NOMO-1 treated with dmso at 0.1 percent for 144 hours (cell line): ENCODE data around the gene FAM193A.
"Not testable (repeated sequence)": the region's sequence is repeated elsewhere in the genome, so short reads cannot be mapped to it uniquely, and the experiment has no call there.

Source experiments
- DNase-seq: peaks from one replicate; lab custom pipeline; 2025; ENCODE audit not compliant: unreplicated experiment; lab: John Stamatoyannopoulos, UW

Gene FAM193A

GRCh38 chr4:2716236-2716635, 179.8 kb downstream of the FAM193A start:
- no peak for DNase-seq

DNA sequence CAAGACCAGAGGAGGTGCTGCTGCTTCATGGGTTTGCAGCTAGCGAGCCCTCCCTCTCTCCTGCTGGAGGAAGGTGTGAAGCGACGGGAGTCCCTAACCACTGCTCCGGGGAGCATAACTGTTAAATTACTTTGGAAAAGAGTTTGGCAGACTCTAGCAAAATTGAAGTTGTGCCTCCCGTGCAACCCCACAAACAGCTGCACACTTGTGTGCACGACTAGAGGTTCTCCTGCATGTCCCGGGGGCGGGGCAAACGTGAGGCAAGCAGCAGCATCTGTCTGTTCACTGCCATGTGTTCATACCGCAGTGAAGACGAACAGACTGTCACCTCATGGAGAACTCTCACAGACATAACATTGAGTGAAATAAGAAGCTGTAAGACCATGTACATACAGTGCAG, 185.1 kb downstream of the FAM193A start:
- no peak for DNase-seq

GRCh38 chr4:2722033-2722432, 185.6 kb downstream of the FAM193A start:
- no peak for DNase-seq

DNA sequence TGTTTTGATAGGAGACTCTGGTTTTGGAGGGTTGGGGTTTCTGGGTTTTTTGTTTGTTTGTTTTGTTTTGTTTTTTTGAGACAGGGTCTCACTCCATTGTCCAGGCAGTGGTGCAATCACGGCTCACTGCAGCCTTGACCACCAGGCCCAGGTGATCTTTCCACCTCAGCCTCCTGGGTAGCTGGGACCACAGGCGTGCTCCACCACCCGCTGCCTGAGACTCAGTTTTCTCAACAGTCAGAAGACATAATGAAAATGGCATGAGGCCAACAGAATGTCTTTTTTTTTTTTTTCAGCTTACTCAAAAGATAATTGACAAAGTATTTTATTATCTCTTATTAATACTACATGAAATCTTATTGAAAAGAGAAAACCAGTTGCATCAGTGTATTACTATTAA, 187.3 kb downstream of the FAM193A start:
- no peak for DNase-seq

GRCh38 chr4:2725380-2725779, 188.9 kb downstream of the FAM193A start:
- DNase-seq = no peak

GRCh38 chr4:2726881-2727280, 190.4 kb downstream of the FAM193A start:
- not testable (repeated sequence) for DNase-seq

DNA sequence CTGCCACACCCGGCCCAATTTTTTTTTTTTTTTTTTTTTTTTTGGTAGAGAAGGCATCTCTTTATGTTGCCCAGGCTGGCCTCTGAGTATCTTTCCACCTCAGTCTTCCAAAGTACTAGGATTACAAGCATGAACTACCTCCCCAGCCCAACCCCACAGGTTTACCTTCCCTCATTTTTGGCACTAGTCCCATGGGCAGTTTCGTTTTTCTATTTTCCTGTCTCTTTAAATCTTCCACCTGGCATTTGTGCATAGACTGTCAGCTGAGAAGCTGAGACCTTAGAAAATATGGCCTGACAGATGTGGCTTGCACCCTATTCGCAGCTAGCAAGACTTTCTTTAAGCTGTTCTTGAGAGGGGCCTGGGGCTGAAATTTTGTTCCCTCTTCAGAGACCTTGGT, 191.8 kb downstream of the FAM193A start:
- DNase-seq = no peak

GRCh38 chr4:2728806-2729532, 192.5 kb downstream of the FAM193A start:
- no peak for DNase-seq

- DNase-seq = no peak
These were observed 193.1 kb downstream of the FAM193A start for GRCh38 chr4:2729533-2729875.

DNA sequence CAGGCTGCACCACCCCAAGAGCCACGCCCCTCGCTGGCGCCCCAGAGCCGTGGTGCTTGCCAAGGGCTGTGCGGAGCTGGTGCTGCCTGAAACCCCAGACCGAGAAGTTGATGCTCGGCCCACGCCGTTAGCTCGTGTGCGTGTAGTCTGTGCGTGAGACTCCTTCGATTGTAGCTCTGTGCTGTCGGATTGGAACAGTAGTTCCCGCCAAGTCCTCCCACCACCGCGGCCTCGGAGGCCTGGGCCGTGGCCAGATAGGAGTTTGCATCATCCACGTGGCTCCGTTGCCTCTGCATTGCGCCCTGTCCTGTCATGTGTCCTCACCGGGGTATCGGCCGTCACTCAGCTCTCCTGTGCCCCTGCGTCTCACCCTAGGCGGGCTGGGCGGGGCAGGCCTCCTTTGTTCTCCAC, 195.5 kb downstream of the FAM193A start:
- no peak for DNase-seq

GRCh38 chr4:2732526-2732925, 196.1 kb downstream of the FAM193A start:
- no peak for DNase-seq

DNA sequence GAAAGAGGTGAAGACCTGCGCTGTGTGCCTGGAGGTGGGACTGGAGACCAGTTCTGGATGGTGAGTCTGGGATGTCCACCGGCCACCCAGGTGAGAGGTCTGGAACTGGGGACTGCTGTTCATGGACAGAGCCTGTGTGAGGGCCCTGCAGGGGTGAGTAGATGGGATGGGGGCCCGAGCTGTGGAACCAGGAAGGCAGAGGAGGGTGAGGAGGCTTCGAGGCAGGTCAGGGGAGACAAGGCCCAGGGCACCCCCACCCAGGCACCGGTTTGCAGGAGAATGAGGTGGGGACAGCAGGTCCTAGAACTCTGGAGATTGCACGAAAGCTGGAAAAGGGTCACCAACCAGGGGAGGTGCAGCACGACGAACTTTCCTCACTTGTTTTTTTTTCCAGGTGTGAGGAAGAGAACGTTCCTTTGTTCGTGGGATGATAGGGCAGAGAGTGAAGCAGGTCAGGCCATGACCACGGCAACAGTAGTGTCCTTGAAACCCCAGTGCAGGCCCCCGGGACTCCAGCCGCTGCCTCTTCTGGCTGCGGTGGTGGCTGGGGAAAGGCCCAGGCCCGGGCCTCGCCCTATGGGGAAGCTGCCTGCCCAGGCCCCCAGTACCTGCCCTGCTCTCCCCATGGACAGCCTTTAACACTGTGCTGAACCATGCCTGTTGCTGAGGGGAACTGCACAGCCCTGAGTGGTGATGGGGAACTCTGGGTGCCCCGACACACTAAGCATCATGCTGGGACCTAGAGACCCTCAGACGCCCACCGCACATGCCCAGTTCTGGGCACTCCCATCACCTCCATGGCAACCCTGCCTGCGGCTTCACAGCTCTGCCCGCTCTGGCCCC, 196.8 kb downstream of the FAM193A start:
- DNase-seq = no peak

- no peak for DNase-seq
These were observed 197.6 kb downstream of the FAM193A start for GRCh38 chr4:2733844-2734574.

DNA sequence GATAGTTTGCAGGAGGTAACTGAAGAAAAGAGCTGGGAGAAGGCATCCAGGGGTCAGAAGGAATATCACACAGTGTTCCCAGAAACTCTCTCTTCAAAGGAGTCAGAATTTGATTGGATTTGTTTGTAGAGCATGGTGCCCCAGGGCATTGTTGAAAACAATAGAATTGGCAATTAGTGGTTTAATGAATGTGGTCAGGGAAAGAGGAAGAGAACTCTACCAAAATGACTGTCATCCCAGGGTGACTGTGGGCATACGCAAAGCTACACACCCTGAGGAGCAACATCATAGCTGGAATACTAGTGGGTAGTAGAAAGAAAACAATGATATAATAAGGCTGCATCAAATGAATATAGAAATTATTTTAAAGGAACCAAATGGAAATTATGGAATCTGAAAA, 198.2 kb downstream of the FAM193A start:
- peak; percentile 5 for DNase-seq

- DNase-seq = no peak
These were observed 199.4 kb downstream of the FAM193A start for GRCh38 chr4:2735869-2736268.

- not testable (repeated sequence) for DNase-seq
These were observed 201.8 kb downstream of the FAM193A start for GRCh38 chr4:2738296-2738695.

DNA sequence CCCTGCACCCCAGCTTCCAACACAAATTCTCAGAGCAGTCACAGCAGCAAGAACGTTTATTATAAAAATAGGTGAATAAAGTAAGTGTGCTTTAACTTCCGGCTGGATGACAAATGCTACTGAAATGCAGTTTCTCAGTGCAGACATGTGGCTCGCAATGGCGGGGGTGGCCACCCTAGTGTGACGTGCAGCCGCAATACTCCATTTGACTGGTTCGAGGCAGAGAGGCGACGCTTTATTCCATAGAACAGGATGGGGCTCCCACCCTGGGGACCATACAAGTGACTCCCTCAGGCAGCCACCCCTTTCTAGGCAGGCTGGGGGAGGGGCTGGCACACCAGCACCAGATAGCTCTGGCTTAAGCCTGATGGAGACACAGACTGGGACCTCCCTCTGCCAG, 205.2 kb downstream of the FAM193A start:
- no peak for DNase-seq

- no peak for DNase-seq
These were observed 205.8 kb downstream of the FAM193A start for GRCh38 chr4:2742081-2742822.

DNA sequence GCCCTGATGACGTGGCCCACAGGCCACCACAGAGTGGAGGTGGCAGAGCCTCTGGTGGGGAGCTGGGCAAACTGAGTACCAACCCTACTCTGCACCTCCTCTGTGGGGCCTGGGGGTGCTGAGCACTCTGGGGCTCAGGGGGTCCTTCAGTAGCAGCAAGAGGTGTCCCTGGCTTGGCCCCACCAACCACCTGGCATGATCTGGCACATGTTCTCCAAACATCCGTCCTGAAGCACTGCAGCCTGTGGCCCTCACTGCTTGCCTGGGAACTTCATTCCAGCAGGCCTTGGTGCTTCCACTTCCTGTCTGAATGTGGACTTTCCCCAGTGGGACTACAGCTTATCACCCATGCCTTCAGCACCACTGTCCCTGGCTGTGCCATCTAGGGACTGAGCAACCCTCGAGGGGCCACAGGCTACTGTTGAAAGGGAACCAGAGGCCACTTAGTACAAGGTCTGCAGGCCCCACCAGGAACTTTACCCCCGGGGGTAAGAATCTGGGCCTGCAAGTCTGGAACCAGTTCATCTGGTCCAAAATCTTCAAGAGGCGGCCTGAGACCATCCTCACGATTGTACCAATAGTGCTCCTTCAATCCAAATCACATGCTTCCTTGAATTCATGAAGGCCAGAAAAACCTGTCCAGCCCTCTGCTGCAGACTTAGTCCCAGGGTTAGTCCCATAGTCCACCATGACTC, 206.5 kb downstream of the FAM193A start:
- no peak for DNase-seq
